ENCODE results near the gene RGS6.

The RGS6 gene

DNA sequence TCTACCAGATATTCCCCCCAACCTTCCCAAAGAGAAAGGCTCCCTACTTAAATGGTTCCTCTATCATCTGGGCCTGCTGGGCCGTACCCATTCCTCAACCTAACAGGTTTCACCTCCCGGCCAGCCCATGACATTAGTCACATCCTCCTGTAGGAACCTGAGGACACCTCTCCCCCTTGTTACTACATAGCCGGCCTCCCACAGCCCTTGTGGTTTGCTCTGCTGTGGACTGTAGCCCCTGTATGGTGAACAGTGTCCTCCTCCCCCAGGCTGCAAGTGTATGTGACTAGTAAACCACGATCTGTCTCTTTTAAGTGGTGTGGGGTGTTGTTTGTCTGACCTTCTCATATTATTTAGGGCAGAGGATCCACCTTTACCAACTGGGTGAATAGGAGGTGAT is 371.7 kb downstream of the RGS6 start:
- H3K79me2 ChIP-seq (ENCODE audit: control insufficient read depth, low read length) = no peaks in the 10 kb centered on the region
- H4K20me1 ChIP-seq (ENCODE audit: control insufficient read depth, insufficient read depth, low read depth, low read length) = no peaks in the 10 kb centered on the region
- H3K9me3 ChIP-seq (ENCODE audit: control insufficient read depth, insufficient read depth, low read length) = no peaks in the 10 kb centered on the region
- H3K4me2 ChIP-seq (ENCODE audit: low read length) = no peak overlapping the region
- no peak overlapping the region for H3K27ac ChIP-seq (ENCODE audit: low read depth, low read length)
- no peaks in the 10 kb centered on the region for H3F3A ChIP-seq (ENCODE audit: control insufficient read depth, insufficient read depth)
- no peaks in the 10 kb centered on the region for H3K9me2 ChIP-seq (replicated peaks; ENCODE audit: control insufficient read depth, low read length)
- no peaks in the 10 kb centered on the region for H3K27me3 ChIP-seq (ENCODE audit: control insufficient read depth, low read length)
- no peaks in the 10 kb centered on the region for H3K4me1 ChIP-seq (ENCODE audit: control insufficient read depth, low read length)
- H3K36me3 ChIP-seq (ENCODE audit: control insufficient read depth, low read length) = no peaks in the 10 kb centered on the region
- TF ChIP-seq EZH2phosphoT487 (IDR thresholded peaks at IDR 0.05; ENCODE audit: borderline replicate concordance, low read length) = no peak
- TF ChIP-seq, protein P1, sequence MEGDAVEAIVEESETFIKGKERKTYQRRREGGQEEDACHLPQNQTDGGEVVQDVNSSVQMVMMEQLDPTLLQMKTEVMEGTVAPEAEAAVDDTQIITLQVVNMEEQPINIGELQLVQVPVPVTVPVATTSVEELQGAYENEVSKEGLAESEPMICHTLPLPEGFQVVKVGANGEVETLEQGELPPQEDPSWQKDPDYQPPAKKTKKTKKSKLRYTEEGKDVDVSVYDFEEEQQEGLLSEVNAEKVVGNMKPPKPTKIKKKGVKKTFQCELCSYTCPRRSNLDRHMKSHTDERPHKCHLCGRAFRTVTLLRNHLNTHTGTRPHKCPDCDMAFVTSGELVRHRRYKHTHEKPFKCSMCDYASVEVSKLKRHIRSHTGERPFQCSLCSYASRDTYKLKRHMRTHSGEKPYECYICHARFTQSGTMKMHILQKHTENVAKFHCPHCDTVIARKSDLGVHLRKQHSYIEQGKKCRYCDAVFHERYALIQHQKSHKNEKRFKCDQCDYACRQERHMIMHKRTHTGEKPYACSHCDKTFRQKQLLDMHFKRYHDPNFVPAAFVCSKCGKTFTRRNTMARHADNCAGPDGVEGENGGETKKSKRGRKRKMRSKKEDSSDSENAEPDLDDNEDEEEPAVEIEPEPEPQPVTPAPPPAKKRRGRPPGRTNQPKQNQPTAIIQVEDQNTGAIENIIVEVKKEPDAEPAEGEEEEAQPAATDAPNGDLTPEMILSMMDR (IDR thresholded peaks at IDR 0.05; ENCODE audit: low read depth, low read length, poor library complexity, severe bottlenecking) = no peak
- H3K4me3 ChIP-seq (ENCODE audit: low read length) = no peak overlapping the region

- Histone ChIP-seq H3K4me2 (ENCODE audit: low read length) (no peak overlapping the region), H3F3A (ENCODE audit: control insufficient read depth, insufficient read depth) (no peaks in the 10 kb centered on the region), H3K9me3 (ENCODE audit: control insufficient read depth, insufficient read depth, low read length) (no peaks in the 10 kb centered on the region), H3K79me2 (ENCODE audit: control insufficient read depth, low read length) (no peaks in the 10 kb centered on the region), H3K4me3 (ENCODE audit: low read length) (no peak overlapping the region), H4K20me1 (ENCODE audit: control insufficient read depth, insufficient read depth, low read depth, low read length) (no peaks in the 10 kb centered on the region), H3K27me3 (ENCODE audit: control insufficient read depth, low read length) (no peaks in the 10 kb centered on the region), H3K36me3 (ENCODE audit: control insufficient read depth, low read length) (no peaks in the 10 kb centered on the region), H3K9me2 (replicated peaks; ENCODE audit: control insufficient read depth, low read length) (no peaks in the 10 kb centered on the region), H3K4me1 (ENCODE audit: control insufficient read depth, low read length) (no peaks in the 10 kb centered on the region), H3K27ac (ENCODE audit: low read depth, low read length) (no peak overlapping the region)
- TF ChIP-seq, protein P1 (IDR thresholded peaks at IDR 0.05; ENCODE audit: low read depth, low read length, poor library complexity, severe bottlenecking) = no peak
- TF ChIP-seq EZH2phosphoT487 (IDR thresholded peaks at IDR 0.05; ENCODE audit: borderline replicate concordance, low read length) = no peak
Measured at GRCh38 chr14:72305561-72305960, 373.3 kb downstream of the RGS6 start.

- TF ChIP-seq, protein P1 (IDR thresholded peaks at IDR 0.05; ENCODE audit: low read depth, low read length, poor library complexity, severe bottlenecking) = no peak
- no peak for TF ChIP-seq EZH2phosphoT487 (IDR thresholded peaks at IDR 0.05; ENCODE audit: borderline replicate concordance, low read length)
- Histone ChIP-seq H3K36me3 (ENCODE audit: control insufficient read depth, low read length) (no peaks in the 10 kb centered on the region), H4K20me1 (ENCODE audit: control insufficient read depth, insufficient read depth, low read depth, low read length) (no peaks in the 10 kb centered on the region), H3K9me2 (replicated peaks; ENCODE audit: control insufficient read depth, low read length) (no peaks in the 10 kb centered on the region), H3K9me3 (ENCODE audit: control insufficient read depth, insufficient read depth, low read length) (no peaks in the 10 kb centered on the region), H3F3A (ENCODE audit: control insufficient read depth, insufficient read depth) (no peaks in the 10 kb centered on the region), H3K27ac (ENCODE audit: low read depth, low read length) (no peak overlapping the region), H3K4me1 (ENCODE audit: control insufficient read depth, low read length) (no peaks in the 10 kb centered on the region), H3K4me3 (ENCODE audit: low read length) (no peak overlapping the region), H3K27me3 (ENCODE audit: control insufficient read depth, low read length) (no peaks in the 10 kb centered on the region), H3K4me2 (ENCODE audit: low read length) (no peak overlapping the region), H3K79me2 (ENCODE audit: control insufficient read depth, low read length) (no peaks in the 10 kb centered on the region)
Measured at GRCh38 chr14:72308967-72309485, 376.8 kb downstream of the RGS6 start.

All from DOHH2 (cell line).